D341Med (cell line): ENCODE data around the gene GNAQ.
A peak's percentile ranks its signal among the peaks of the same experiment; 100 is the strongest.
"Not testable (repeated sequence)": the region's sequence is repeated elsewhere in the genome, so short reads cannot be mapped to it uniquely, and the experiment has no call there.

Source experiments
- DNase-seq: peaks from one replicate; pipeline ENCODE4 v3.0.0; 2012; ENCODE audit warnings: low spot score

The GNAQ gene

DNA sequence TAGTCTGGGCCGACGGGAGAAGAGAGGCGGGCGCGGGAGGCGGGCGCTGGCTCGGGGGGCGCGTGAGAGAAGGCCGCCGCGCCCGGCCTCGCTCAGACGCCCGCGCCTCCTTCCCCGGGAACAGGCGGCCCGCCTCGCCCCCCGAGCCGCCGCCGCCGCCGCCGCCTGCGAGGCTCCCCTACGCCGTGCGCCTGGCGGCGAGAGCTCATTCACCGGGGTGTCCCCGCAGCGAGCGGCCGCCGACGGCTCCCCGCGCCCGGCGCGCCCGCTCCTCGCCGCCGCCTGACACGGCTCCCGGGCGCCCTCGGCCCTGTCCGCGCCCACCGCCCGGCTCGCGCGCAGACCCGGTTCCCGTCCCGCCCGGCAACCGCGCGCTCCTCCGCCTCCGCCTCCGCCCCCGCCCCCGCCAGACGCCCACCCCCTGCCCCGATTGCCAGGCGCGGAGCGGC lies at the start of gene GNAQ:
Gene GNAQ, minus strand, starts transcription at position 368 of the 449 bp plus-strand sequence. CDS start 576 bp downstream, outside the sequence.
- DNase-seq = peak; percentile 66

GRCh38 chr9:78074385-78075291 lies 43.0 kb upstream of the GNAQ start:
- DNase-seq = no peak

DNA sequence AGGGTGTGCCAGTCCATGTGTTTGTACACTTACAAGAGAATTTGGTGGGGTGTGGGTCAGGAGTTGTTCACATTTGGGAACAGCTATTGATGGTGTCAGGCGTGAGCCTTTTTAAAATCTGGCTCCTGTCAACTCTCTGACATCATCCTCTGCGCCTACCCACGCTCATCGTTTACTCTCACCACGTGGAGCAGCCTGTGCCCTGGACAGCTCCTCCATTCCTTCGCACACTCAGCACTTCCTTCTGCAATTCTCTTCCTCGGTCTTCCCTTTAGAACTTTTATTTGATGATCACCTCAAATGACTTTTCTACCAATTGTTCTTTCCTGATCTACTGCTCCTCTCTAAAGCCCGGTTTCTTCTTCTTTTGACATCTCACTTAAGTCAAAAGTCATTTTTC lies 42.1 kb upstream of the GNAQ start:
- DNase-seq = no peak

- no peak for DNase-seq
These were observed 41.1 kb upstream of the GNAQ start for GRCh38 chr9:78072586-78073199.

DNA sequence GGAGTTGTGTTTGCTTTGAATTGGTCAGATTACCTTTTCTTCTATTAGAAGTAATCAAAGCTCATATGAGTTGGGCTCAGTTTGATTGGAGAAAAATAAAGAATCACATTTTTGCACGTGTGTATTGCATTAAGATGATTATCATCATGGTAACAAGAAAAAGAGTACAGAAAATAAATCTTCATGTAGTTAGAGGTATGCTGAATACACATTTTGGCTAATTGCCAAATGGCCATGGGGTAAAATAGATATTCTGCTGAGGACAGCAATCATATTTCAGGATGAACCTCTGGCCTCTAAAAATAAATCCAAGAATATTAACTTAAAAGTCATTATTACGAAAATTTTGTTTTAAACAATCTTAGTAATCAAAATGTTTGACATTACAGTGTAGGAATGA lies 38.9 kb upstream of the GNAQ start:
- DNase-seq = no peak

DNA sequence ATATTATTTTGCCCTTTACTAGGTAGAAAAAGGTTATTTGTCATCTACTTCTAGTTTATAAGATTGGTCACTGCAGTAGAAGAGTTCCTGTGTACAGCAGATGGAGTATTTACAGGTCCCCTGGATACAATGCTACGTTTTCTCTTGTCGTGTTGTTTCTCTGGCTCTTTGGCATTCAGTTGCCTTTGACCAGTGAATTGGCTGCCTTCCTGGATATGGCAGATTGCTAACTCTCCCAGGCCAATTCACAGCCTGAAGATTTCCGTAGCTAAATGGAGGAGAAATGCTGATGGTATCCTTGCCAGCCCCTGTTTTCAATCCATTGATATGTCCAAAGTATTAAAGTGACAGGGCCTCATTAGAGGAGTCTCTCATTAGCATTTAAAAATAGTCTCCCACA lies 32.5 kb upstream of the GNAQ start:
- DNase-seq = no peak

- DNase-seq = no peak
These were observed 31.1 kb upstream of the GNAQ start for GRCh38 chr9:78062710-78063109.

GRCh38 chr9:78054218-78054617 lies 22.6 kb upstream of the GNAQ start:
- DNase-seq = not testable (repeated sequence)

DNA sequence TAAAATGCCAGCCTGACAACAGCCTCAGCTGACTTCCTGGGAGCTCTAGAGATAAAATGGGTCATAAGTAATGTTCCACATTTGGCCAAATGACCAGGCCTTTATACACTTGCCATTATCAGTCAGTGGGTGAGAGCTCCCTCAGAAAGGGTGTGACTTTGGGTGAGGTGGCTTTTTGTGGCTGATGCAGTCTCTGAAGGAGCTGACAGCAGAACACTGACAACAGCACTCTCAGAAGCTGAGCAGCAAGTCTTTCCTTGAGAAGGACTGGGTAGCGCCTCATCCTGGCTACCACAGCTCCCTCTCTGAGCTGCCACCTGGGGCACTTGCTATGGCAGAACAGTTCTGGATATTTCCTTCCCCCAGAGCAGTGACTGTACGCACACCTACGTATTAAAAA lies 22.0 kb upstream of the GNAQ start:
- no peak for DNase-seq

- no peak for DNase-seq
These were observed 18.8 kb upstream of the GNAQ start for GRCh38 chr9:78050421-78050820.

- DNase-seq = no peak
These were observed 17.9 kb upstream of the GNAQ start for GRCh38 chr9:78049484-78049883.

DNA sequence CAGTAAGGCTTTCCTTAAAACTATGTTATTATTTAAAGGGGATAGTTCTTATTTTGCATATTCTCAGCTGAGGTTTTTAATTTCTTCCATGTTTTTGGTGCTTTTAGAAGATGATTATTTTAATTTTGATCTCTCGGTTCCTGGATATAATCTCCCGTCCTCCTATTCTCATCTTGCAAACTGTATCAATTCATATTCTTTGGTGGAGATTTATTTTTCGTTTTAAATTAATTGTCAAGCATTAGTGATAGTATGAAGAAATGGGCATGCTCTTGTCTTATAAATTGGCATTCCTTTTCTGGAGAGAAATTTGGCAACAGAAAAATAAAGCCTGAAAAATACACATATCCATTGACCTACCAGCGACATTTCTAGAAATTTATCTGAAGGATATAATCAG lies 15.5 kb upstream of the GNAQ start:
- no peak for DNase-seq

- no peak for DNase-seq
These were observed 14.5 kb upstream of the GNAQ start for GRCh38 chr9:78046112-78046511.

DNA sequence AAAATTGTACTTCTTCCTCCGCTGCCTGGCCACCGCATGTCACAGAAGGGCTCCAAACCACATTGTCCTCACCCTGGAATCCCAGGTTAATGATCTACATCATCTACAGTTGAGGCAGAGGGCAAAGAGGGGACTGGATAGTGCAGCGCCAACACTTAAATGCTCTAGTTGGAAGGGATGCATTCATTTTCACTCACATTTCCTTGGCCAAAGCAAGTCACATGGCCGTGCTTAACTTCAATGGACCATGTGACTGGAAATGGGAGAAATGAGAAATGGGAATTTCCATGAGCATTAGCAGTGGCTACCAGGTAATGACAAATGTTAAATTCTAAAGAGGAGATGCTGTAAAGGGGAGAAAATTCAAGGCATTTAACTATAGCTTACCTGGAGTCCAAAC lies 13.3 kb upstream of the GNAQ start:
- DNase-seq = no peak

DNA sequence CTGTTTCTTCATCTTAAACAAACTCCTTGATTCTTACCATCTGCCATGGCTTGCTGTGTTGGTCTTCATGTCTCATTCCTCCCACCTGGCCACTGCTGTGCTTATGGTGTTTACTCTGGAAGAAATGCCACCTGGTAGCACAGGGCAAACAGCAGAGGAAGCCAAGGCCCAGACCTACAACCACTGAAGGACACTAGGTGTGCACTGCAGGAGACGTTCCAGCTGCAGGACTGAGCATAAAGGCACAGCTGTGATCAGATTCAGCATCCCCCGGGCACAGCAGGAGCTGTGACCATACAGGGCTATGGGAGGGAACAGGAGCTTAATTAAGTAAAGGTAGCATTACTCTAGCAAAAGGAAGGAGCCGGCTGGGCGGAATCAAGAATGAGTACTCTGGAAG lies 12.6 kb upstream of the GNAQ start:
- DNase-seq = no peak

- DNase-seq = no peak
These were observed 10.4 kb upstream of the GNAQ start for GRCh38 chr9:78041971-78042370.

DNA sequence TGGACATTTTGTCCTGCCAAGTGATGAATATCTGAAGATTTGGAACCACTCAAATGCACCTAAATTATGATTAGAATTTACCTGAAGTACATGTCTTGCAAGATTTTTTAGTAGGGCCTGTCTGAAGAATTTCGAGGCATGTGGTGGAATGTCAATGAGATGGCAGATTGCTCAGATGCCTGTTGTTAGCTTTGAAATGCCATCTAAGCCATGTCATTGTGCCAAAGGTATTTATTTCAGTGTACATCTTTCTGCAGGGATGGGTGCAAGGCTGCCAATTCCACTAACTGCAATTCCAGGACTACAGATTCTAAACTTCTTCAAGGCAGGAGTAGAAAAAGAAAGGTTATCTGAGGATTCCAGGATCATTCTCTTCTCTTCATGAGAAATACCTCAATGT lies 9.1 kb upstream of the GNAQ start:
- DNase-seq = no peak

GRCh38 chr9:78038620-78039300 lies 7.1 kb upstream of the GNAQ start:
- DNase-seq = no peak

DNA sequence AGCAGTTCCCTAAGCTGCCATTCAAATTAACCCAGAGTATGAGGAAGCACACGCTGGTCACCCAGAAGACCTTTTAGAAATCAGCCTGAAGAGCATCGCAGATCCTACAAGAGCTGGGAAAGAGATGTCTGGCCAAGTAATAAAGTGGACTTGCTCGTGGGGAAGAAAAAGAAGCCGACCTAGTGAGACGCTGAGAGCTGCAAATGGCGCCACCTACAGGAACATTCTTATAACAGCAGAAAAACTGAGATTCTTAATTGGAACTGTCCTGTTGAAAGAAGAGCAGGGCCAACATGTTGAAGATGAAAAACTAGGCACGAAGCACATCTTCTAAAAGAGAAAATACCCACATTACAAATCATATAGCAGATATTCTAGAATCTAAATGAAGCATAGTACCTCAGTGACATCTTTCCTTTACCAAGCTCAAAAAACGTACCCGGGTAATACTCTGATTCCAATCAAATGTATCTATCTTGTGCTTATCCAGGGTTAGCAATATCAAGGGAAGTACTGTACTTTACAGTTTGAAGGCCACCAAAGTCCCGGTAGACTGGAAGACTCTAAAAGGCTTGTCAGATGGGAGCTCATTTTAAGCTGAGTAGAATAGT lies 3.9 kb upstream of the GNAQ start:
- peak; percentile 56 for DNase-seq

DNA sequence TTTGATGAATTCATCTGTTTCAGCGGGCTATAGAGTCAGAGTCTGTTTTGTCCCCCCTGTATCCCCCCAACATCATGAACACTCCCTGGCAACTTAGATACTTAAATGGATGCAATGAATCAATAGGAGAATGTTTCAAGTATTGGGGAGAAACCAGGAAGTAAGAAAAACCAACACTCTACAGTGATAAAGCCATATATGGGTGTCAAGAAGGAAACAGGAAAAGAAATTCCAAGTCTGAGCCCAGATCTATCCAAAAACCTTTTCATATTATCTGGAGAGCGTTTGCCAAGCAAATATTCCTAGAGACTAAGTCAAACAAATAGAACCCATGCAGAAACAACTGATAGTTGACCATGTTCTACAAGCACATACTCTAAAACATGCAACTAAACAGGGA lies 2.3 kb upstream of the GNAQ start:
- no peak for DNase-seq

- DNase-seq = no peak
These were observed 1.3 kb upstream of the GNAQ start for GRCh38 chr9:78032730-78033457.
